ENCODE results near the gene PTGDR2. TPM values are rescaled to one million over a fixed set of nuclear protein-coding genes. Genes with fewer than 3 reads are reported as not detected.

Gene PTGDR2
- total RNA-seq, 1 experiment from 2014 or later: 0.07 TPM

DNA sequence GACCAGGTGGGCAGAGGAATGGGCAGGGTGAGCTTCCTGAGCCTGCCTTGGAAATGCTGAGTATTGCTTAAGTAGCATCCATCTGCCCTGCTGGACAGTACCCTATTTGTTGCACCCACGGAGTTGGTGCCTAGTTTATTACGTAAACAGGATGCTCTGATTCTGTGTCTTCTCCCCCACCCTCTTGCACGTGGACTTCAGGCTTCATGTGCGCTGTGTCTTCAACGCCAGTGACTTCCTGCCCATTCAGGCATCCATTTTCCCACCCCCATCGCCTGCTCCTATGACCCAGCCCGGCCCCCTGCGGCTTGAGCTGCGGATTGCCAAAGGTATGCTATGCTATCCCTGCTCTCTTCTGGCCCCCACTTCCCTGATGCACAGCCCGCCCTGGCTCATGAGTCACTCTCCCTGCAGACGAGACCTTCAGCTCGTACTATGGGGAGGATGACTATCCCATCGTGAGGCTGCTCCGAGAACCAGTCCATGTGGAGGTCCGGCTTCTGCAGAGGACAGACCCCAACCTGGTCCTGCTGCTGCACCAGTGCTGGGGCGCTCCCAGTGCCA, 17.3 kb upstream of the PTGDR2 start (continued):
- TF ChIP-seq NR2C2 (CRISPR knock-in tag; IDR thresholded peaks at IDR 0.05) (no peak), GRHL2 (CRISPR knock-in tag; IDR thresholded peaks at IDR 0.05; ENCODE audit: insufficient replicate concordance, severe bottlenecking) (no peak), ZNF219 (CRISPR knock-in tag; IDR thresholded peaks at IDR 0.05; ENCODE audit: borderline replicate concordance) (no peak), CREM (CRISPR knock-in tag; IDR thresholded peaks at IDR 0.05) (no peak)
- TF ChIP-seq, protein P1, sequence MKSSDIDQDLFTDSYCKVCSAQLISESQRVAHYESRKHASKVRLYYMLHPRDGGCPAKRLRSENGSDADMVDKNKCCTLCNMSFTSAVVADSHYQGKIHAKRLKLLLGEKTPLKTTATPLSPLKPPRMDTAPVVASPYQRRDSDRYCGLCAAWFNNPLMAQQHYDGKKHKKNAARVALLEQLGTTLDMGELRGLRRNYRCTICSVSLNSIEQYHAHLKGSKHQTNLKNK (CRISPR knock-in tag; IDR thresholded peaks at IDR 0.05): no peak
- TF ChIP-seq, protein P2, sequence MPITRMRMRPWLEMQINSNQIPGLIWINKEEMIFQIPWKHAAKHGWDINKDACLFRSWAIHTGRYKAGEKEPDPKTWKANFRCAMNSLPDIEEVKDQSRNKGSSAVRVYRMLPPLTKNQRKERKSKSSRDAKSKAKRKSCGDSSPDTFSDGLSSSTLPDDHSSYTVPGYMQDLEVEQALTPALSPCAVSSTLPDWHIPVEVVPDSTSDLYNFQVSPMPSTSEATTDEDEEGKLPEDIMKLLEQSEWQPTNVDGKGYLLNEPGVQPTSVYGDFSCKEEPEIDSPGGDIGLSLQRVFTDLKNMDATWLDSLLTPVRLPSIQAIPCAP (CRISPR knock-in tag; IDR thresholded peaks at IDR 0.05): no peak
- TF ChIP-seq, protein P3, sequence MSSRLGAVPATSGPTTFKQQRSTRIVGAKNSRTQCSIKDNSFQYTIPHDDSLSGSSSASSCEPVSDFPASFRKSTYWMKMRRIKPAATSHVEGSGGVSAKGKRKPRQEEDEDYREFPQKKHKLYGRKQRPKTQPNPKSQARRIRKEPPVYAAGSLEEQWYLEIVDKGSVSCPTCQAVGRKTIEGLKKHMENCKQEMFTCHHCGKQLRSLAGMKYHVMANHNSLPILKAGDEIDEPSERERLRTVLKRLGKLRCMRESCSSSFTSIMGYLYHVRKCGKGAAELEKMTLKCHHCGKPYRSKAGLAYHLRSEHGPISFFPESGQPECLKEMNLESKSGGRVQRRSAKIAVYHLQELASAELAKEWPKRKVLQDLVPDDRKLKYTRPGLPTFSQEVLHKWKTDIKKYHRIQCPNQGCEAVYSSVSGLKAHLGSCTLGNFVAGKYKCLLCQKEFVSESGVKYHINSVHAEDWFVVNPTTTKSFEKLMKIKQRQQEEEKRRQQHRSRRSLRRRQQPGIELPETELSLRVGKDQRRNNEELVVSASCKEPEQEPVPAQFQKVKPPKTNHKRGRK (CRISPR knock-in tag; IDR thresholded peaks at IDR 0.05; ENCODE audit: borderline replicate concordance): no peak

DNA sequence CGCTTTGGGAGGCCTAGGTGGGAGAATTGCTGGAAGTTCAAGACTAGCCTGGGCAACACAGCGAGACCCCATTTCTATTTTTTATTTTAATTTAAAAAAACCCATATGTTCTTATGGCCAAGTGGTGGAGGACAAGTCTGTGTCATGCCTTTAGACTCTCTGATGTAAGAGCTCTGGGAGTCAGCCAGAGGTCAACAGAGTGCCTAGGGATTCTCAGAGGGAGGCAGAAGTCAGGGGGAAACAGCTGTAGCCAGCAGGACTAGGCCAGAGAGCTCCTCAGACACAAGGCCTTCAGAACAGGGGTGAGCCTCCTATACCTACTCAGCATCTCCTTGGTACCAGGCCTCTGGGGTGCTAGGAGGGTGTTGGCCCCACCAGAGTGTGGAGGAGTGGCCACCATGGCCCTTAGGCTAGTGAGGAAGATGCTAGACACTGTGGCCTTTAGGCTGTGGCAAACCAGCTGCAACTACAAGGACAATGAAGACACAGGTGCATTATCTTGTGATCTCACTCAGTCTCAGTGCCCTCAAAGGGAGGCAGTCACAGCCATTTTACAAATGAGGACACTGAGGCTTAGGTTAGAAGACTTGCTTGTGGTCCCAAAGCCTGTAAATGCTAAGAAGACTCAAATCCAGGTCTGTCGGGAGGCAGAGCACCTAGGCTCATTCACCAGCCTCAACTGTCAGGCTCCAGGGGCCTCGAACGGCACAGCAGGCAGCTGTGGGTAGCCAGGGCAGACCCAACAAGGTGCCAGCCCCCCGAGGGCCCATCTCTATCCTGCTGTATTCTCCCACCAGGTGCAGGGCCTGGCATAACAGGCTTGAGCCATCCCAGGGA, 16.6 kb upstream of the PTGDR2 start:
- Mint-ChIP-seq H3K36me3 (no peaks in the 10 kb centered on the region), H3K27me3 (ENCODE audit: low read depth) (no peaks in the 10 kb centered on the region), H3K9me3 (no peaks in the 10 kb centered on the region), H3K27ac (no peak overlapping the region), H3K4me1 (peaks cover 8% of the 10 kb centered on the region), H3K4me3 (no peak overlapping the region)
- ATAC-seq (no peak), DNase-seq (ENCODE audit: low spot score) (no peak)
- ChIA-PET CTCF (interaction anchor here (0.9 to 7.9 kb wide), 9 partner anchors 15 to 109 kb away, joined by 3 to 44 read pairs (median 6); no protein-coding TSS in a partner anchor), POLR2A (interaction anchor here (0.6 kb wide), 1 partner anchor 527 kb away, joined by 3 read pairs; no protein-coding TSS in a partner anchor)
- no peak for TF ChIP-seq ZNF138 (CRISPR knock-in tag; conservative IDR thresholded peaks at IDR 0.05)
- TF ChIP-seq, protein P4, sequence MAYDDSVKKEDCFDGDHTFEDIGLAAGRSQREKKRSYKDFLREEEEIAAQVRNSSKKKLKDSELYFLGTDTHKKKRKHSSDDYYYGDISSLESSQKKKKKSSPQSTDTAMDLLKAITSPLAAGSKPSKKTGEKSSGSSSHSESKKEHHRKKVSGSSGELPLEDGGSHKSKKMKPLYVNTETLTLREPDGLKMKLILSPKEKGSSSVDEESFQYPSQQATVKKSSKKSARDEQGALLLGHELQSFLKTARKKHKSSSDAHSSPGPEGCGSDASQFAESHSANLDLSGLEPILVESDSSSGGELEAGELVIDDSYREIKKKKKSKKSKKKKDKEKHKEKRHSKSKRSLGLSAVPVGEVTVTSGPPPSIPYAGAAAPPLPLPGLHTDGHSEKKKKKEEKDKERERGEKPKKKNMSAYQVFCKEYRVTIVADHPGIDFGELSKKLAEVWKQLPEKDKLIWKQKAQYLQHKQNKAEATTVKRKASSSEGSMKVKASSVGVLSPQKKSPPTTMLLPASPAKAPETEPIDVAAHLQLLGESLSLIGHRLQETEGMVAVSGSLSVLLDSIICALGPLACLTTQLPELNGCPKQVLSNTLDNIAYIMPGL (CRISPR knock-in tag; IDR thresholded peaks at IDR 0.05): no peak
- TF ChIP-seq NFATC4 (CRISPR knock-in tag; IDR thresholded peaks at IDR 0.05): no peak
- TF ChIP-seq, protein P5, sequence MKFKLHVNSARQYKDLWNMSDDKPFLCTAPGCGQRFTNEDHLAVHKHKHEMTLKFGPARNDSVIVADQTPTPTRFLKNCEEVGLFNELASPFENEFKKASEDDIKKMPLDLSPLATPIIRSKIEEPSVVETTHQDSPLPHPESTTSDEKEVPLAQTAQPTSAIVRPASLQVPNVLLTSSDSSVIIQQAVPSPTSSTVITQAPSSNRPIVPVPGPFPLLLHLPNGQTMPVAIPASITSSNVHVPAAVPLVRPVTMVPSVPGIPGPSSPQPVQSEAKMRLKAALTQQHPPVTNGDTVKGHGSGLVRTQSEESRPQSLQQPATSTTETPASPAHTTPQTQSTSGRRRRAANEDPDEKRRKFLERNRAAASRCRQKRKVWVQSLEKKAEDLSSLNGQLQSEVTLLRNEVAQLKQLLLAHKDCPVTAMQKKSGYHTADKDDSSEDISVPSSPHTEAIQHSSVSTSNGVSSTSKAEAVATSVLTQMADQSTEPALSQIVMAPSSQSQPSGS (CRISPR knock-in tag; IDR thresholded peaks at IDR 0.05; ENCODE audit: borderline replicate concordance, low read depth): no peak
- no peak for TF ChIP-seq TCF7 (CRISPR knock-in tag; IDR thresholded peaks at IDR 0.05; ENCODE audit: low read depth)
- TF ChIP-seq, protein P6, sequence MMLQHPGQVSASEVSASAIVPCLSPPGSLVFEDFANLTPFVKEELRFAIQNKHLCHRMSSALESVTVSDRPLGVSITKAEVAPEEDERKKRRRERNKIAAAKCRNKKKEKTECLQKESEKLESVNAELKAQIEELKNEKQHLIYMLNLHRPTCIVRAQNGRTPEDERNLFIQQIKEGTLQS (CRISPR knock-in tag; conservative IDR thresholded peaks at IDR 0.05): no peak
- TF ChIP-seq, protein P1 (CRISPR knock-in tag; IDR thresholded peaks at IDR 0.05): no peak
- TF ChIP-seq, protein P7, sequence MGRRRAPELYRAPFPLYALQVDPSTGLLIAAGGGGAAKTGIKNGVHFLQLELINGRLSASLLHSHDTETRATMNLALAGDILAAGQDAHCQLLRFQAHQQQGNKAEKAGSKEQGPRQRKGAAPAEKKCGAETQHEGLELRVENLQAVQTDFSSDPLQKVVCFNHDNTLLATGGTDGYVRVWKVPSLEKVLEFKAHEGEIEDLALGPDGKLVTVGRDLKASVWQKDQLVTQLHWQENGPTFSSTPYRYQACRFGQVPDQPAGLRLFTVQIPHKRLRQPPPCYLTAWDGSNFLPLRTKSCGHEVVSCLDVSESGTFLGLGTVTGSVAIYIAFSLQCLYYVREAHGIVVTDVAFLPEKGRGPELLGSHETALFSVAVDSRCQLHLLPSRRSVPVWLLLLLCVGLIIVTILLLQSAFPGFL (CRISPR knock-in tag; IDR thresholded peaks at IDR 0.05; ENCODE audit: borderline replicate concordance): no peak
- no peak for TF ChIP-seq ZNF263 (CRISPR knock-in tag; IDR thresholded peaks at IDR 0.05; ENCODE audit: low read depth)
